Common myeloid progenitor, CD34-positive (primary cell): ENCODE measurements around the gene ALG9.

ENCODE experiments used
- CTCF ChIA-PET: fragments of 350-600 bp; sonication (Branson Sonifier 250); formaldehyde crosslinking; loops from one replicate; lab custom pipeline; 2021; ENCODE audit warnings: antibody characterized with exemption; lab: Charles Lee
- POLR2A ChIA-PET: fragments of 350-600 bp; sonication (Branson Sonifier 250); formaldehyde crosslinking; loops from one replicate; lab custom pipeline; 2021; ENCODE audit warnings: antibody characterized with exemption; lab: Charles Lee
- DNase-seq, 3 donors: peaks; one replicate each; pipeline versions ENCODE4 v3.0.0 to v3.0.0-alpha.2; 2013
- H3K27ac ChIP-seq, 2 experiments: 1 replicate in 1 of 2; 2 replicates in 1 of 2; pipeline ENCODE4 v1.7.0; 2013; ENCODE audit warnings: inconsistent platforms in 2 of 2, low read length in 2 of 2, mild to moderate bottlenecking in 2 of 2, low read depth in 1 of 2, moderate library complexity in 1 of 2; ENCODE audit not compliant: severe bottlenecking in 2 of 2, insufficient read depth in 1 of 2, poor library complexity in 1 of 2
- H3K27me3 ChIP-seq, 5 experiments: replicated peaks in 2 of 5; 1 replicate in 3 of 5; 2 replicates in 2 of 5; pipeline versions ENCODE4 v1.6.1 to v1.7.0; 2013; ENCODE audit warnings: low read length in 4 of 5, mild to moderate bottlenecking in 2 of 5, moderate library complexity in 2 of 5, inconsistent platforms in 1 of 5; ENCODE audit not compliant: insufficient read depth in 5 of 5, control insufficient read depth in 4 of 5
- H3K36me3 ChIP-seq, 4 experiments: 1 replicate in 2 of 4; 2 replicates in 2 of 4; pipeline versions ENCODE4 v1.6.1 to v1.7.0; 2013; ENCODE audit warnings: low read length in 3 of 4, control low read depth in 1 of 4, mild to moderate bottlenecking in 1 of 4; ENCODE audit not compliant: control insufficient read depth in 4 of 4, insufficient read depth in 4 of 4
- H3K4me1 ChIP-seq, 4 experiments: 1 replicate in 3 of 4; 2 replicates in 1 of 4; pipeline versions ENCODE4 v1.6.1 to v1.7.1; 2013; ENCODE audit warnings: low read length in 3 of 4, mild to moderate bottlenecking in 3 of 4, control low read depth in 1 of 4, inconsistent platforms in 1 of 4, moderate library complexity in 1 of 4; ENCODE audit not compliant: control insufficient read depth in 4 of 4, insufficient read depth in 4 of 4; ENCODE audit errors: control extremely low read depth in 1 of 4
- H3K4me3 ChIP-seq, 7 experiments: 1 replicate in 4 of 7; 2 replicates in 3 of 7; pipeline versions ENCODE4 v1.5.1 to v1.7.0; 2013; ENCODE audit warnings: mild to moderate bottlenecking in 7 of 7, low read length in 6 of 7, moderate library complexity in 6 of 7, inconsistent platforms in 2 of 7, low read depth in 2 of 7, control low read depth in 1 of 7; ENCODE audit not compliant: insufficient read depth in 4 of 7, control insufficient read depth in 1 of 7; ENCODE audit errors: extremely low read depth in 1 of 7
- H3K9me3 ChIP-seq, 5 experiments: 1 replicate in 4 of 5; 2 replicates in 1 of 5; pipeline versions ENCODE4 v1.6.1 to v1.7.1; 2013; ENCODE audit warnings: low read length in 4 of 5, mild to moderate bottlenecking in 2 of 5, inconsistent platforms in 1 of 5, low read depth in 1 of 5, moderate library complexity in 1 of 5; ENCODE audit not compliant: control insufficient read depth in 4 of 5, insufficient read depth in 2 of 5; ENCODE audit errors: control extremely low read depth in 1 of 5
- WGBS: methylation state at CpG from one replicate; pipeline ENCODE4 v1.1.5; 2013; ENCODE audit not compliant: insufficient coverage; 5-methylcytosine and 5-hydroxymethylcytosine counted together

Gene ALG9

DNA sequence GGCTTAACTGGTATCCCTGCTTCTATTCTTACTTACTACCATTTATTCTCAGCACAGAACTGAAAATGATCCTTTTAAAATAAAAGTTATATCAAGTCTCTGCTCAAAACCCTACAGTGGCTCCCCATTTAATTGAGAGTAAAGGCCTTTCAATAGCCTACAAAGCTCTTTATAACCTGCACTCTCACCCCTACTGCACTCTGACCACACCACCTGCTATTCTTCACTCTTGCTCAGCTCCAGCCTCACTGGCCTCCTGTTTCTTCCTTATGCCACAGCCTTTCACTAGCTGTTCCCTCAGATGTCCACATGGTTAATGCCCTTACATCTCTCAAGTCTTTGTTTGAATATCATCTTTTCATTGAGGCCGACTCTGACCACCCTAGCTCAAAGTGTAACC is 64.3 kb downstream of the ALG9 start:
- Histone ChIP-seq H3K27me3 (no peaks in the 10 kb centered on the region), H3K4me3 (no peak overlapping the region), H3K9me3 (peaks cover 0 to 2% (median 0%) of the 10 kb centered on the region in 5 experiments), H3K36me3 (peaks cover 2 to 44% (median 26%) of the 10 kb centered on the region in 4 experiments), H3K27ac (no peak overlapping the region), H3K4me1 (no peaks in the 10 kb centered on the region)
- CTCF ChIA-PET: interaction anchor here (1.0 kb wide), 1 partner anchor 17 kb away, joined by 3 read pairs; no protein-coding TSS in a partner anchor
- WGBS: no CpG with 5 or more reads among the region's 1 CpG
- POLR2A ChIA-PET: no interaction called here
- no peak for DNase-seq

DNA sequence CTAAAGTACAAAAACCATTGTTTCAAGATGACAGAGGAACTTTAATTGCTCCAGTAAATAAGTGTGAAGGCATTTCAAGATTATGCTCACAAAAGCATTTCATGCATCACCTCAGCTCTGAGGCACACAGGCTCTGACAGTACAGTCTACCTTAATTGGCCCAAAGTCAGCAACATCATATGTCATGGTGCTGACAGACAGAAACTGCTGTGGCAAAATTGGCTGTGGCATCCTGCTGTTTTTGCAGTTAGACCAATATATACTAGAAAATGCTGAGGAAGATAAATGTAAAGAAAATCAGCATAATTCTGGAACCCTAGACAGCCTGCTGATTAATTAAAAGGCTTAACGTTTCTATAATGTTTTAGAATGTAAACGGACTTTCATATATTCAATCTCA is 70.2 kb downstream of the ALG9 start:
- peaks cover 0 to 3% (median 0%) of the 10 kb centered on the region in 4 experiments for H3K4me1 ChIP-seq
- CTCF ChIA-PET: interaction anchor here (1.4 kb wide), 1 partner anchor 11 kb away, joined by 5 read pairs; no protein-coding TSS in a partner anchor
- no peaks in the 10 kb centered on the region for H3K27me3 ChIP-seq
- no CpG with 5 or more reads among the region's 2 CpGs for WGBS
- peaks cover 1 to 13% (median 6%) of the 10 kb centered on the region in 5 experiments for H3K9me3 ChIP-seq
- no peak overlapping the region for H3K4me3 ChIP-seq
- no peak overlapping the region for H3K27ac ChIP-seq
- peaks cover 3 to 53% (median 21%) of the 10 kb centered on the region in 4 experiments for H3K36me3 ChIP-seq
- POLR2A ChIA-PET: no interaction called here
- DNase-seq: no peak

GRCh38 chr11:111798279-111798678 is 73.1 kb downstream of the ALG9 start:
- CTCF ChIA-PET: no interaction called here
- WGBS: no CpG with 5 or more reads among the region's 1 CpG
- H3K9me3 ChIP-seq: peaks cover 1 to 13% (median 6%) of the 10 kb centered on the region in 5 experiments
- POLR2A ChIA-PET: no interaction called here
- peaks cover 3 to 35% (median 17%) of the 10 kb centered on the region in 4 experiments for H3K36me3 ChIP-seq
- no peak for DNase-seq
- H3K4me3 ChIP-seq: no peak overlapping the region
- peaks cover 0 to 3% (median 0%) of the 10 kb centered on the region in 4 experiments for H3K4me1 ChIP-seq
- H3K27me3 ChIP-seq: no peaks in the 10 kb centered on the region
- no peak overlapping the region for H3K27ac ChIP-seq

DNA sequence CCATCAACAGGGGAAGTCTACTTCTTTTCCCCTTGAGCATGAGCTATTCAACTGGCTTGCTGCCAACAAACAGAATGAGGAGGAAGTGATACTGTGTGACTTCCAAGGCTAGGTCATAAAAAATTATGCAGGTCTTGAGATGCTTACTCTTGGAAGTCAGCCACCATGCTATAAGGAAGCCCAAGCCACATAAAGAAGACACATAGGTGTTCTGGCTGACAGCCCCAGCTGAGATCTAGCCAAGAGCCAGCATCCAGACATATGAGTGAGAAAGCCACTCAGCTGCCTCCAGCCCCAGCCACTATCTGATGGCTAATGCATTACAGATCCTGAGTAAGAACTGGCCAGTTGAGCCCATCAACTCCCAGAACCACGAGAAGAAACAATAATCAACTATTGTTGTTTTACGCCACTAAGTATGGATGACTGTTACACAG is 74.2 kb downstream of the ALG9 start:
- Histone ChIP-seq H3K4me1 (peaks cover 0 to 3% (median 0%) of the 10 kb centered on the region in 4 experiments), H3K27me3 (no peaks in the 10 kb centered on the region), H3K4me3 (no peak overlapping the region), H3K36me3 (peaks cover 3 to 35% (median 15%) of the 10 kb centered on the region in 4 experiments), H3K27ac (no peak overlapping the region), H3K9me3 (peaks cover 1 to 13% (median 6%) of the 10 kb centered on the region in 5 experiments)
- 100% methylated on average over 2 of the region's 2 CpGs for WGBS
- POLR2A ChIA-PET: interaction anchor here (0.6 kb wide), 1 partner anchor 83 kb away, joined by 4 read pairs; no protein-coding TSS in a partner anchor
- DNase-seq: peak; percentile 21 to 70 (median 65)
- CTCF ChIA-PET: interaction anchor here (1.4 to 5.4 kb wide), 2 partner anchors 19 to 26 kb away, joined by 3 to 27 read pairs; no protein-coding TSS in a partner anchor

GRCh38 chr11:111796696-111797095 is 74.7 kb downstream of the ALG9 start:
- Histone ChIP-seq H3K27me3 (no peaks in the 10 kb centered on the region), H3K27ac (no peak overlapping the region), H3K4me1 (peaks cover 0 to 3% (median 0%) of the 10 kb centered on the region in 4 experiments), H3K4me3 (no peak overlapping the region), H3K9me3 (peaks cover 1 to 13% (median 6%) of the 10 kb centered on the region in 5 experiments), H3K36me3 (peaks cover 3 to 31% (median 13%) of the 10 kb centered on the region in 4 experiments)
- peak in 2 of 3 donors; percentile 6 to 11 for DNase-seq
- WGBS: 100% methylated on average over 1 of the region's 3 CpGs
- ChIA-PET POLR2A (interaction anchor here (0.6 kb wide), 1 partner anchor 83 kb away, joined by 4 read pairs; no protein-coding TSS in a partner anchor), CTCF (interaction anchor here (1.1 to 5.4 kb wide), 3 partner anchors 19 to 43 kb away, joined by 3 to 27 read pairs (median 3); no protein-coding TSS in a partner anchor)

- no peak overlapping the region for H3K27ac ChIP-seq
- CTCF ChIA-PET: interaction anchor here (1.0 to 5.4 kb wide), 4 partner anchors 18 to 62 kb away, joined by 3 to 27 read pairs (median 4); no protein-coding TSS in a partner anchor
Measured at GRCh38 chr11:111795334-111795985, 75.9 kb downstream of the ALG9 start.

More at GRCh38 chr11:111795334-111795985, 75.9 kb downstream of the ALG9 start:
- peaks cover 0 to 3% (median 0%) of the 10 kb centered on the region in 4 experiments for H3K4me1 ChIP-seq
- no CpG with 5 or more reads among the region's 7 CpGs for WGBS
- DNase-seq: no peak
- H3K4me3 ChIP-seq: no peak overlapping the region
- POLR2A ChIA-PET: interaction anchor here (0.6 kb wide), 1 partner anchor 41 kb away, joined by 4 read pairs; no protein-coding TSS in a partner anchor
- H3K9me3 ChIP-seq: peaks cover 1 to 13% (median 6%) of the 10 kb centered on the region in 5 experiments
- H3K27me3 ChIP-seq: no peaks in the 10 kb centered on the region
- peaks cover 3 to 26% (median 11%) of the 10 kb centered on the region in 4 experiments for H3K36me3 ChIP-seq
